ENCODE measurements around the gene NFATC1.

GRCh38 chr18:79458131-79458838 is 62.6 kb downstream of the NFATC1 start:
- no peak for TF ChIP-seq CTCF (conservative IDR thresholded peaks at IDR 0.05 in 1 of 2, IDR thresholded peaks at IDR 0.05 in 1 of 2; ENCODE audit: low read depth in 1 of 2, low read length in 2 of 2)
- TF ChIP-seq EZH2 (IDR thresholded peaks at IDR 0.05; ENCODE audit: low read length, missing control alignments) = no peak
